WTC11 (cell line): ENCODE measurements around the gene CFAP74. TPM values are rescaled to one million over a fixed set of nuclear protein-coding genes. Genes with fewer than 3 reads are reported as not detected.

Experiments used
- ATAC-seq: fragments of 200-7000 bp; cut with Tn5 transposase; 2 replicates; pipeline ENCODE4 v1.10.0; 2021; ENCODE audit warnings: mild to moderate bottlenecking, moderate library complexity
- CTCF ChIA-PET: fragments of 300-600 bp; sonication (Branson Sonifier 250); formaldehyde crosslinking; loops from one replicate; lab custom pipeline; 2021; ENCODE audit warnings: antibody characterized with exemption; lab: Charles Lee
- POLR2A ChIA-PET: fragments of 350-600 bp; sonication (Branson Sonifier 250); formaldehyde crosslinking; loops from one replicate; lab custom pipeline; 2021; ENCODE audit warnings: antibody characterized with exemption; lab: Charles Lee
- DNase-seq: peaks from one replicate; pipeline ENCODE4 v3.0.0; 2021; ENCODE audit warnings: low spot score
- H3K27ac Mint-ChIP-seq: 2 replicates; pipeline ENCODE4 v1.8.0; 2021; ENCODE audit warnings: mixed read lengths
- H3K27me3 Mint-ChIP-seq: 2 replicates; pipeline ENCODE4 v1.8.0; 2021; ENCODE audit warnings: low read depth, mild to moderate bottlenecking, moderate library complexity, mixed read lengths
- H3K36me3 Mint-ChIP-seq: 2 replicates; pipeline ENCODE4 v1.8.0; 2021; ENCODE audit warnings: mixed read lengths
- H3K4me1 Mint-ChIP-seq: 2 replicates; pipeline ENCODE4 v1.8.0; 2022; ENCODE audit warnings: mixed read lengths
- H3K4me3 Mint-ChIP-seq: 2 replicates; pipeline ENCODE4 v1.8.0; 2021; ENCODE audit warnings: mild to moderate bottlenecking, moderate library complexity, mixed read lengths
- H3K9me3 Mint-ChIP-seq: 2 replicates; pipeline ENCODE4 v1.8.0; 2021; ENCODE audit warnings: mixed read lengths
- AR ChIP-seq: fragments of 250-450 bp; sonication (Bioruptor Pico); IDR thresholded peaks from 2 replicates; pipeline ENCODE4 v1.9.0; 2021; ENCODE audit warnings: mild to moderate bottlenecking
- E2F1 ChIP-seq: sonication (generic); formaldehyde crosslinking; IDR thresholded peaks from 2 replicates; pipeline ENCODE4 v1.8.0; 2022; ENCODE audit warnings: mild to moderate bottlenecking, missing genetic modification reagents
- FOXP4 ChIP-seq: sonication (generic); formaldehyde crosslinking; IDR thresholded peaks from 2 replicates; pipeline ENCODE4 v1.8.0; 2022; ENCODE audit warnings: mild to moderate bottlenecking, missing genetic modification reagents
- GABPB1 ChIP-seq: sonication (generic); formaldehyde crosslinking; IDR thresholded peaks from 2 replicates; pipeline ENCODE4 v1.8.1; 2023; ENCODE audit warnings: mild to moderate bottlenecking, missing genetic modification reagents
- GRHL2 ChIP-seq: fragments of 250-450 bp; sonication (Bioruptor Pico); IDR thresholded peaks from 2 replicates; pipeline ENCODE4 v1.8.0; 2022; ENCODE audit warnings: mild to moderate bottlenecking, moderate library complexity; ENCODE audit not compliant: insufficient replicate concordance, severe bottlenecking
- MAX ChIP-seq: sonication (generic); formaldehyde crosslinking; IDR thresholded peaks from 2 replicates; pipeline ENCODE4 v1.8.0; 2022; ENCODE audit warnings: mild to moderate bottlenecking, missing genetic modification reagents
- SMAD4 ChIP-seq: sonication (generic); formaldehyde crosslinking; IDR thresholded peaks from 2 replicates; pipeline ENCODE4 v1.8.0; 2022; ENCODE audit warnings: mild to moderate bottlenecking, missing genetic modification reagents
- STAT6 ChIP-seq: sonication (generic); formaldehyde crosslinking; conservative IDR thresholded peaks from 2 replicates; pipeline ENCODE4 v1.8.1; 2023; ENCODE audit warnings: mild to moderate bottlenecking, low read depth, missing genetic modification reagents, moderate library complexity
- USF2 ChIP-seq: sonication (generic); formaldehyde crosslinking; IDR thresholded peaks from 2 replicates; pipeline ENCODE4 v1.8.1; 2023; ENCODE audit warnings: mild to moderate bottlenecking, missing genetic modification reagents, moderate library complexity
- ZSCAN18 ChIP-seq: fragments of 250-450 bp; sonication (Bioruptor Pico); IDR thresholded peaks from 2 replicates; pipeline ENCODE4 v2.1.2; 2022; ENCODE audit warnings: mild to moderate bottlenecking, moderate library complexity
- total RNA-seq: library from RNA; stranded (reverse); gene quantifications from 3 replicates; pipeline ENCODE4 v1.2.3, GENCODE V29; 2021

The CFAP74 gene
- total RNA-seq, 1 experiment from 2014 or later, result 0.35 TPM

- TF ChIP-seq FOXP4 (CRISPR knock-in tag), result no peak
- no peak for TF ChIP-seq AR (CRISPR knock-in tag)
- no peak for TF ChIP-seq SMAD4 (CRISPR knock-in tag)
- no peak for TF ChIP-seq E2F1 (CRISPR knock-in tag)
- TF ChIP-seq MAX (CRISPR knock-in tag), result no peak
- TF ChIP-seq STAT6, result no peak
- no peak for TF ChIP-seq ZSCAN18 (CRISPR knock-in tag)
- no peak for TF ChIP-seq GRHL2 (CRISPR knock-in tag)
- TF ChIP-seq, all 79 proteins: peak for 0
Measured at GRCh38 chr1:1921459-1921862, 82.1 kb downstream of the CFAP74 start (continued).

GRCh38 chr1:1920608-1921458 is 82.8 kb downstream of the CFAP74 start:
- Mint-ChIP-seq H3K36me3 (no peaks in the 10 kb centered on the region), H3K4me1 (peaks cover 7% of the 10 kb centered on the region; the same call in 1 of the 2 replicates), H3K9me3 (peaks cover under 1% of the 10 kb centered on the region), H3K27me3 (no peaks in the 10 kb centered on the region), H3K27ac (no peak overlapping the region), H3K4me3 (no peak overlapping the region)
- ChIA-PET POLR2A (interaction anchor here (1.0 kb wide), 1 partner anchor 128 kb away, joined by 7 read pairs; no protein-coding TSS in a partner anchor), CTCF (interaction anchor here (0.7 to 2.6 kb wide), 3 partner anchors 12 to 255 kb away, joined by 3 to 19 read pairs (median 6); no protein-coding TSS in a partner anchor)
- TF ChIP-seq GABPB1 (CRISPR knock-in tag), result peak; percentile 20; the same call in 1 of the 2 replicates
- no peak for TF ChIP-seq USF2 (CRISPR knock-in tag)
- ATAC-seq (no peak), DNase-seq (no peak)
